Measurements from ENCODE around the gene LRP10. TPM values are rescaled to one million over a fixed set of nuclear protein-coding genes. Genes with fewer than 3 reads are reported as not detected.

The LRP10 gene
- total and polyA plus RNA-seq, 2 of the 4 experiments (the other 2 are of a cell fraction) = 25.1 to 118 TPM

DNA sequence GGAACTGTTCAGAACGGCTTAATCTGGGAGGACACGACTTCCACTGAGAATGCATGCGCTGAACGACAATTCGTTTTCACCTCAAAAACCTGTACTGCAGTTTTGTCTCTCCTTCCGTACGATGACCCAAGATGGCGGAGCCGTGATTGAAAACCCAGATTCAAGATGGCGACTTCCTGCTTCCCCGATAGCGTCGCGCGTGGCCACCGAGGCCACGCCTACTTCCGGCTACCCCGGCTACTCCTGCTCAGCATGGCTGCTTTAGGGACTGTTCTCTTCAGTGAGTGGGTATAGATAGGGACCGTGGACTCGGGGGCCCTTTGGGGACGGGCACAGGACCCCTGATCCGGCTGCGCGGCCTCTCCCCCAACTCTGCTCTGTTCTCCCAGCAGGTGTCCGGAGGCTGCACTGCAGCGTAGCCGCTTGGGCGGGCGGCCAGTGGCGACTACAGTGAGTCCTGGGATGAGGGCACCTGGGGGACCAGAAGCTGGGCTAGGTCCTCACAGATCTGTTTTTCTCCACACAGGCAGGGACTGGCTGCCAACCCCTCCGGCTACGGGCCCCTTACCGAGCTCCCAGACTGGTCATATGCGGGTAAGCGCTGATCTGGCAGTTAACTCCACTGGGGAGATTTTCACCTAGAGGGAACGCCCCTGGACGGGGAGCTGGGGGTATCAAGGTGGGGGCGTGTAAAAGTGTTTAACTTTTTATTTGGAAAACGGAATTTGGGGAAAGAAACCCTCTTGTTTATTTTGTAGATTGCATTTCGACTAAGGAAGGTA is 41.7 kb upstream of the LRP10 start, which contains the start of gene MRPL52:
MRPL52 (plus strand) TSS at position 227 of the 782 bp plus-strand sequence; CDS start at position 253, 26 bp downstream.
- Histone ChIP-seq H3K56ac (ENCODE audit: extremely low read depth, insufficient read depth, low read length) (peak within 1 kb of the TSS; percentile 83), H2BK20ac (ENCODE audit: low read depth, low read length) (peak within 1 kb of the TSS; percentile 97), H3K18ac (ENCODE audit: low read depth, low read length) (peak within 1 kb of the TSS; percentile 100), H3K27me3 (ENCODE audit: control insufficient read depth, insufficient read depth, low read length) (no peaks in the 10 kb centered on the region), H2AK9ac (replicated peaks; ENCODE audit: low read depth, low read length, poor library complexity) (peak within 1 kb of the TSS; percentile 96), H3K4me2 (ENCODE audit: low read depth, low read length) (peak within 1 kb of the TSS; percentile 97), H3K9me3 (ENCODE audit: control insufficient read depth, insufficient read depth, low read length) (no peaks in the 10 kb centered on the region), H3K4me3 (ENCODE audit: insufficient read depth, low read depth, low read length) (peak within 1 kb of the TSS; percentile 95), H2BK5ac (ENCODE audit: low read depth, low read length, poor library complexity, severe bottlenecking) (peak within 1 kb of the TSS; percentile 91), H4K20me1 (ENCODE audit: insufficient read depth, low read length) (no peaks in the 10 kb centered on the region), H4K5ac (ENCODE audit: low read depth, low read length) (peak within 1 kb of the TSS; percentile 100), H3K9me1 (ENCODE audit: insufficient read depth, low read length) (0 out of 2 replicates have a peak, but pooled peaks cover 4% of the 10 kb centered on the region), H3K27ac (ENCODE audit: insufficient read depth, low read length) (peak within 1 kb of the TSS; percentile 82), H3K4me1 (ENCODE audit: control insufficient read depth, insufficient read depth, low read length) (peaks cover 6% of the 10 kb centered on the region), H3K36me3 (ENCODE audit: control insufficient read depth, insufficient read depth, low read length) (peaks cover 6% of the 10 kb centered on the region; the same call in 1 of the 2 replicates), H3K4ac (ENCODE audit: low read depth, low read length) (peak within 1 kb of the TSS; percentile 98), H3K79me1 (ENCODE audit: low read depth in 1 of 2, low read length in 2 of 2) (peaks cover 14 to 30% of the 10 kb centered on the region in 2 experiments), H2BK120ac (ENCODE audit: low read depth, low read length) (peak within 1 kb of the TSS; percentile 95), H4K91ac (ENCODE audit: insufficient read depth, low read depth, low read length) (peak within 1 kb of the TSS; percentile 99), H2AFZ (replicated peaks; ENCODE audit: low read length, poor library complexity) (peak within 1 kb of the TSS; percentile 93), H4K8ac (ENCODE audit: low read depth in 2 of 2, low read length in 2 of 2) (peak within 1 kb of the TSS; percentile 100), H3K9ac (ENCODE audit: low read depth, low read length) (peak within 1 kb of the TSS; percentile 84), H2AK5ac (ENCODE audit: low read depth, low read length) (peak within 1 kb of the TSS; percentile 55), H2BK15ac (ENCODE audit: low read depth, low read length) (peak within 1 kb of the TSS; percentile 98; the same call in 2 of the 3 replicates), H3K14ac (replicated peaks; ENCODE audit: low read depth, low read length) (peak within 1 kb of the TSS; percentile 99), H3K23ac (ENCODE audit: low read depth, low read length) (peak within 1 kb of the TSS; percentile 95)
- no TSS peak for BruUV-seq (replicated peaks)
- peak; percentile 89 for TF ChIP-seq MXI1 (IDR thresholded peaks at IDR 0.05; ENCODE audit: borderline replicate concordance, low read depth, low read length)
- 0 out of 2 replicates have a peak, but pooled peaks have one; percentile 12 for TF ChIP-seq SMC3 (IDR thresholded peaks at IDR 0.05; ENCODE audit: low read depth, low read length)
- peak; percentile 85 for TF ChIP-seq POLR2A (IDR thresholded peaks at IDR 0.05; ENCODE audit: low read depth, low read length)
- TF ChIP-seq MAZ (IDR thresholded peaks at IDR 0.05; ENCODE audit: borderline replicate concordance, low read depth, low read length) = no peak
- peak; percentile 16; the same call in 1 of the 2 replicates for TF ChIP-seq USF2 (IDR thresholded peaks at IDR 0.05; ENCODE audit: low read depth, low read length)
- no peak for TF ChIP-seq FOS (IDR thresholded peaks at IDR 0.05; ENCODE audit: low read depth, low read length)
- no peak for TF ChIP-seq MAFK (IDR thresholded peaks at IDR 0.05; ENCODE audit: low read depth, low read length)
- TF ChIP-seq, protein P1, sequence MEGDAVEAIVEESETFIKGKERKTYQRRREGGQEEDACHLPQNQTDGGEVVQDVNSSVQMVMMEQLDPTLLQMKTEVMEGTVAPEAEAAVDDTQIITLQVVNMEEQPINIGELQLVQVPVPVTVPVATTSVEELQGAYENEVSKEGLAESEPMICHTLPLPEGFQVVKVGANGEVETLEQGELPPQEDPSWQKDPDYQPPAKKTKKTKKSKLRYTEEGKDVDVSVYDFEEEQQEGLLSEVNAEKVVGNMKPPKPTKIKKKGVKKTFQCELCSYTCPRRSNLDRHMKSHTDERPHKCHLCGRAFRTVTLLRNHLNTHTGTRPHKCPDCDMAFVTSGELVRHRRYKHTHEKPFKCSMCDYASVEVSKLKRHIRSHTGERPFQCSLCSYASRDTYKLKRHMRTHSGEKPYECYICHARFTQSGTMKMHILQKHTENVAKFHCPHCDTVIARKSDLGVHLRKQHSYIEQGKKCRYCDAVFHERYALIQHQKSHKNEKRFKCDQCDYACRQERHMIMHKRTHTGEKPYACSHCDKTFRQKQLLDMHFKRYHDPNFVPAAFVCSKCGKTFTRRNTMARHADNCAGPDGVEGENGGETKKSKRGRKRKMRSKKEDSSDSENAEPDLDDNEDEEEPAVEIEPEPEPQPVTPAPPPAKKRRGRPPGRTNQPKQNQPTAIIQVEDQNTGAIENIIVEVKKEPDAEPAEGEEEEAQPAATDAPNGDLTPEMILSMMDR (conservative IDR thresholded peaks at IDR 0.05; ENCODE audit: low read depth, low read length) = no peak
- in situ Hi-C loops (cut with MboI; ENCODE audit: low sequenced_read_pairs) = no loop called here
- POLR2A ChIA-PET (ENCODE audit: unreplicated experiment) = interaction anchor here (0.6 to 1.0 kb wide), 4 partner anchors 11 to 163 kb away, joined by 3 read pairs; no protein-coding TSS in a partner anchor
- DNase-seq = peak; percentile 87
- CTCF ChIA-PET = interaction anchor here (0.6 to 2.1 kb wide), 5 partner anchors 18 to 258 kb away, joined by 3 to 12 read pairs (median 5); no protein-coding TSS in a partner anchor
- dilution Hi-C loops (cut with HindIII; ENCODE audit: low sequenced_read_pairs, unreplicated experiment) = no loop called here
- intact Hi-C loops (cut with micrococcal nuclease) = no loop called here
- 0% methylated on average over 6 of the region's 41 CpGs; no CpG with 5 or more reads in 1 of the 2 experiments for WGBS, 2 experiments (ENCODE audit: extremely low coverage in 2 of 2, insufficient read length in 1 of 2)
- peak; percentile 97 for ATAC-seq (ENCODE audit: low read depth)
